ENCODE data around the gene MORN5.

- TF ChIP-seq POLR2AphosphoS5 (IDR thresholded peaks at IDR 0.05), result no peak
- TF ChIP-seq, protein P1, sequence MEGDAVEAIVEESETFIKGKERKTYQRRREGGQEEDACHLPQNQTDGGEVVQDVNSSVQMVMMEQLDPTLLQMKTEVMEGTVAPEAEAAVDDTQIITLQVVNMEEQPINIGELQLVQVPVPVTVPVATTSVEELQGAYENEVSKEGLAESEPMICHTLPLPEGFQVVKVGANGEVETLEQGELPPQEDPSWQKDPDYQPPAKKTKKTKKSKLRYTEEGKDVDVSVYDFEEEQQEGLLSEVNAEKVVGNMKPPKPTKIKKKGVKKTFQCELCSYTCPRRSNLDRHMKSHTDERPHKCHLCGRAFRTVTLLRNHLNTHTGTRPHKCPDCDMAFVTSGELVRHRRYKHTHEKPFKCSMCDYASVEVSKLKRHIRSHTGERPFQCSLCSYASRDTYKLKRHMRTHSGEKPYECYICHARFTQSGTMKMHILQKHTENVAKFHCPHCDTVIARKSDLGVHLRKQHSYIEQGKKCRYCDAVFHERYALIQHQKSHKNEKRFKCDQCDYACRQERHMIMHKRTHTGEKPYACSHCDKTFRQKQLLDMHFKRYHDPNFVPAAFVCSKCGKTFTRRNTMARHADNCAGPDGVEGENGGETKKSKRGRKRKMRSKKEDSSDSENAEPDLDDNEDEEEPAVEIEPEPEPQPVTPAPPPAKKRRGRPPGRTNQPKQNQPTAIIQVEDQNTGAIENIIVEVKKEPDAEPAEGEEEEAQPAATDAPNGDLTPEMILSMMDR (IDR thresholded peaks at IDR 0.05), result no peak
Measured at GRCh38 chr9:122221183-122221811, 61.6 kb downstream of the MORN5 start.
